ENCODE data around the gene TNFRSF8. TPM values are rescaled to one million over a fixed set of nuclear protein-coding genes. Genes with fewer than 3 reads are reported as not detected.
"Not testable (repeated sequence)": the region's sequence is repeated elsewhere in the genome, so short reads cannot be mapped to it uniquely, and the experiment has no call there.

Gene TNFRSF8
- total RNA-seq, 4 donors from 2014 or later = 0.83 to 2.8 (median 2.3) TPM

DNA sequence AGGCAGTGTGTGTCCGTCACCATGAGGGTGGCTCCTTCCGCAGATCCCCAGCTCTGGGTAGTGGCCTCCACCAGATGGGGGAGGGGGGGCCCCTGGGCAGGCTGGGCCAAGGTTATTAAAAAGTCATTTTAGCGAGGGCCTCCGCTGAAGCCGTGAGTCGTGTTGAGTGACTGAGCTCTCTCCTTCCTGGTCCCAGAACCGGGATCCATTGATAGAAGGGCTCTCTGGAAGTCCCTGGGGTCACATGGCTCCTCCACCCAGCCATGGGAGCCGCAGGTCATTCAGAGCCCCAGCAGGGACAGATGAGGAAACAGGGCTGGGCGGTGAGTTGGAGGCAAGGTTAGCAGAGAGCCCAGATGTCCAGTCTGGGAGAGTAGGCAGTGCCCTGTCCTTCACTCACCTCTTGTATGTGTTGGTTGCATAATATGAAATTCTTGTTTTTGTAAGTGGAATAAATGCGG, 30.9 kb upstream of the TNFRSF8 start:
- intact Hi-C loops (cut with DNase I) = loop anchor here (5.0 kb wide), 1 partner anchor 195 kb away; no protein-coding TSS in a partner anchor
- Histone ChIP-seq H3K27me3 (peaks cover 0 to 2% (median 0%) of the 10 kb centered on the region in 4 donors), H3K4me3 (no peak overlapping the region), H3K36me3 (peaks cover 13 to 51% (median 39%) of the 10 kb centered on the region in 4 donors), H3K9me3 (no peaks in the 10 kb centered on the region), H3K27ac (replicated peaks in 1 of 4) (no peak overlapping the region), H3K4me1 (peaks cover 0 to 4% (median 0%) of the 10 kb centered on the region in 4 donors)
- no peak for DNase-seq (ENCODE audit: extremely low spot score)
- TF ChIP-seq POLR2AphosphoS5 (IDR thresholded peaks at IDR 0.05) = no peak
- TF ChIP-seq, protein P1, sequence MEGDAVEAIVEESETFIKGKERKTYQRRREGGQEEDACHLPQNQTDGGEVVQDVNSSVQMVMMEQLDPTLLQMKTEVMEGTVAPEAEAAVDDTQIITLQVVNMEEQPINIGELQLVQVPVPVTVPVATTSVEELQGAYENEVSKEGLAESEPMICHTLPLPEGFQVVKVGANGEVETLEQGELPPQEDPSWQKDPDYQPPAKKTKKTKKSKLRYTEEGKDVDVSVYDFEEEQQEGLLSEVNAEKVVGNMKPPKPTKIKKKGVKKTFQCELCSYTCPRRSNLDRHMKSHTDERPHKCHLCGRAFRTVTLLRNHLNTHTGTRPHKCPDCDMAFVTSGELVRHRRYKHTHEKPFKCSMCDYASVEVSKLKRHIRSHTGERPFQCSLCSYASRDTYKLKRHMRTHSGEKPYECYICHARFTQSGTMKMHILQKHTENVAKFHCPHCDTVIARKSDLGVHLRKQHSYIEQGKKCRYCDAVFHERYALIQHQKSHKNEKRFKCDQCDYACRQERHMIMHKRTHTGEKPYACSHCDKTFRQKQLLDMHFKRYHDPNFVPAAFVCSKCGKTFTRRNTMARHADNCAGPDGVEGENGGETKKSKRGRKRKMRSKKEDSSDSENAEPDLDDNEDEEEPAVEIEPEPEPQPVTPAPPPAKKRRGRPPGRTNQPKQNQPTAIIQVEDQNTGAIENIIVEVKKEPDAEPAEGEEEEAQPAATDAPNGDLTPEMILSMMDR (IDR thresholded peaks at IDR 0.05) = no peak
- no peak for TF ChIP-seq POLR2A (IDR thresholded peaks at IDR 0.05; ENCODE audit: low read depth)
- TF ChIP-seq EP300 (IDR thresholded peaks at IDR 0.05) = no peak
- WGBS = 78% methylated on average over 8 of the region's 10 CpGs

DNA sequence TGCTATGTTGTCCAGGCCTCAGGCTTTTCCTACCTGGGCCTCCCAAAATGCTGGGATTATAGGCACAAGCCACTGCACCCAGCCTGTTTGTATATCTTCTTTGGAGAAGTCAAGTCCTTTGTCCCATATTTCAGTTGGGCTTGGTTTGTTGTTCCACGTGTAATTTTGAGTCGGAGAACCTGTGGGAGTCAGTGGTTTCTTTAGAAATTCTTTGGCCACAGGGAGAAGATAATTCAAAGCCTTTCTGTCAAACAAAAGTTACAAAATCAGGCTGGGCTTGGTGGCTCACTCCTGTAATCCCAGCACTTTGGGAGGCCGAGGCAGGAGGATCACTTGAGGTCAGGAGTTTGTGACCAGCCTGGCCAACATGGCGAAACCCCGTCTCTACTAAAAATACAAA, 29.7 kb upstream of the TNFRSF8 start:
- not testable (repeated sequence) for H3K4me1 ChIP-seq; DNase-seq (ENCODE audit: extremely low spot score); H3K4me3 ChIP-seq; H3K9me3 ChIP-seq
- intact Hi-C loops (cut with DNase I) = loop anchor here (5.0 kb wide), 1 partner anchor 196 kb away; no protein-coding TSS in a partner anchor
- WGBS = 83% methylated on average over 5 of the region's 5 CpGs
- Histone ChIP-seq H3K27ac (replicated peaks in 1 of 4) (peak overlapping the region in 1 of 4 donors; percentile 57), H3K27me3 (peaks cover 0 to 11% (median 0%) of the 10 kb centered on the region in 4 donors), H3K36me3 (peaks cover 9 to 38% (median 28%) of the 10 kb centered on the region in 4 donors)

DNA sequence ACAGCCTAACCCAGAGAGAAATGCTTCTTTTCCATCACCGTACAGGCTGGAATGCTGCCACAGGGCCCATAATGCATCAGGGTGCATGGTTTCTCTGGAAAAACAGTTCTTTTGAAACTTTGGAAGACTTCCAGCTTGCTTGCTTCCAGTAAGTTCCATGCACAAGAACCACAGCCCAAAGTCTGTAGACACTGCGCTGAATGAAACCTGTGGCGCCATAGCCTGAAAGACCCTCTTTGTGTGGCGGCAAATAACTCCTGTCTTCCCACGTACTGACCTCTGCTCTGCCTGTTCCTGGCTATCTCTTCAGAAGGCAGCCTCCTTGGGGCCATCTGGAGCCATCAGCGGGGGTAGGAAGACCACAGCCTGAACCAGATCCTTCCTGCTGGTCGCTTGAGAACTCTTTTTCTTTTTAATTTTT, 28.7 kb upstream of the TNFRSF8 start:
- H3K9me3 ChIP-seq = no peaks in the 10 kb centered on the region
- intact Hi-C loops (cut with DNase I) = loop anchor here (5.0 kb wide), 1 partner anchor 197 kb away; no protein-coding TSS in a partner anchor
- no peak overlapping the region for H3K4me3 ChIP-seq
- peak overlapping the region in 1 of 4 donors; percentile 14 for H3K27ac ChIP-seq (replicated peaks in 1 of 4)
- peaks cover 9 to 29% (median 18%) of the 10 kb centered on the region in 4 donors for H3K36me3 ChIP-seq
- TF ChIP-seq POLR2A (IDR thresholded peaks at IDR 0.05; ENCODE audit: low read depth) (no peak), POLR2AphosphoS5 (IDR thresholded peaks at IDR 0.05) (peak in 1 of 2 donors; percentile 9)
- H3K27me3 ChIP-seq = peaks cover 0 to 16% (median 0%) of the 10 kb centered on the region in 4 donors
- no peak for DNase-seq (ENCODE audit: extremely low spot score)
- H3K4me1 ChIP-seq = peaks cover 0 to 4% (median 0%) of the 10 kb centered on the region in 4 donors
- WGBS = 72% methylated on average over 7 of the region's 7 CpGs

DNA sequence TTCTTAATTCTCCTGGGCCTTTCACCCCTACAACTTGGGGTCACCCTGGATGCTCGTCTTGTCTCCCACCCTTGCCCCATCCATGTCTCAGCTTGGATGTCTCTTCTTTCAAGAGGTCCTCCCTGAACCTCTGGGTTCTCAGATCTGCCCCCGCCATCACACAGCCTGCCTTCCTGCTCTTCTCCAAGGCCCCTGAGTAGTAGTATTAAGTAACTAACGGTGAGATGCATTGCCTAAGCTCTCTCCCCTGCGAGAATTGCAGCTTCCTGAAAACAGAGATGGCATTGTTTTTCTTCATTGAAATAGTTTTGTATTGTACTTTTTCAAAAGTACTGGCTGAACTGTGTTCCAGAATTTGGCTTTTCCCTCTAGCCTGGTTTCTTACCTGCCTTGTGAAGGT, 27.8 kb upstream of the TNFRSF8 start:
- intact Hi-C loops (cut with DNase I) = no loop called here
- peaks cover 0 to 18% (median 0%) of the 10 kb centered on the region in 4 donors for H3K27me3 ChIP-seq
- 71% methylated on average over 4 of the region's 4 CpGs for WGBS
- H3K4me1 ChIP-seq = peaks cover 0 to 4% (median 0%) of the 10 kb centered on the region in 4 donors
- no peak overlapping the region for H3K27ac ChIP-seq (replicated peaks in 1 of 4)
- no peak for DNase-seq (ENCODE audit: extremely low spot score)
- TF ChIP-seq EP300 (IDR thresholded peaks at IDR 0.05) (no peak), POLR2A (IDR thresholded peaks at IDR 0.05; ENCODE audit: low read depth) (no peak), POLR2AphosphoS5 (IDR thresholded peaks at IDR 0.05) (no peak)
- TF ChIP-seq, protein P1 (IDR thresholded peaks at IDR 0.05) = no peak
- H3K9me3 ChIP-seq = no peaks in the 10 kb centered on the region
- no peak overlapping the region for H3K4me3 ChIP-seq
- peaks cover under 1 to 20% (median 13%) of the 10 kb centered on the region in 4 donors for H3K36me3 ChIP-seq

DNA sequence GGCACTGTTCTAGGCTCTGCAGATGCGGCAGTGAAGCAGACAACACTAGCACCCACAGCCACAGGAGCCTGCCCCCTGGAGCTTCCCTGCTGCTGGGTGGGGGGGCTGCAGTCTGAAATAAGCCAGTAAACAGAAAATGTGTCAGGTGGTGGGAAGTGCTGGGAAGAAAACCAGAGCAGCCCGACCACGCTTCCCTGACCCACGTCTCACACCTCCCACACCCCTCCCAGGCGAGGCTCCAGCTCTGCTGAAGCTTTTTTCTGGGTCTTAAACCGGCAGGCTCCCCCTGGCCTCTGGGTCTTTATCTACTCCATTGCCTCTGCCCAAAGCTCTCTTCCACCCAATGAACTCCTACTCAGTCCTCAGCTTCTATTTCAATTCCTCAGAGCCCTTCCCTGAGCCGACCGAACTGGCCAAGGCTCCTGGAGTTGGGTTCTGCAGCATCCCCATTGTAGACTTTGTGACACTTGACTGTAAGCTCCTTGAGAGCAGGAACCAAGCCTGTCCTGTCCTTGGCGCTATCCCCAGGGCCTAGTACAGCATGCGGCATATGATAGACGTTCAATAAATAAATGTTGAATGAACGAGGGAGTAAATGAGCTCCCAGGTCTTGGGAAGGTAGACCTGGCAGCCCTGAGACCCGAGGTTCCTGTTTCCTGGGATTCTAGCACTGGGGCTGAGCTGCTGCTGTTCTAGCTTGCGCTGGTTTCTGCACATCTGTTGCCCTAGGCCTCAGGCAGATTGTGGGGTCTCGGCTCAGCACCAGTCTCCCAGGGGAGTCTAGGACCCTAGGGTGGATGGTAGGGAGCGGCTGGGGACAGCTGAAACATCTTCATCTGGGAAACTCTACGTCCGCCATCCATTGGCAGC, 25.4 kb upstream of the TNFRSF8 start:
- H3K4me3 ChIP-seq = no peak overlapping the region
- peaks cover 0 to 4% (median 0%) of the 10 kb centered on the region in 4 donors for H3K4me1 ChIP-seq
- intact Hi-C loops (cut with DNase I) = no loop called here
- H3K9me3 ChIP-seq = no peaks in the 10 kb centered on the region
- H3K27ac ChIP-seq (replicated peaks in 1 of 4) = no peak overlapping the region
- no peak for TF ChIP-seq EP300 (IDR thresholded peaks at IDR 0.05)
- TF ChIP-seq, protein P1 (IDR thresholded peaks at IDR 0.05) = no peak
- no peak for TF ChIP-seq POLR2AphosphoS5 (IDR thresholded peaks at IDR 0.05)
- no peak for TF ChIP-seq POLR2A (IDR thresholded peaks at IDR 0.05; ENCODE audit: low read depth)
- peaks cover 0 to 18% (median 0%) of the 10 kb centered on the region in 4 donors for H3K27me3 ChIP-seq
- no peaks in the 10 kb centered on the region for H3K36me3 ChIP-seq
- DNase-seq (ENCODE audit: extremely low spot score) = no peak
- 78% methylated on average over 17 of the region's 18 CpGs for WGBS

All from esophagus muscularis mucosa (tissue), 4 donors.